Measurements from ENCODE around the gene ADCY3. TPM values are rescaled to one million over a fixed set of nuclear protein-coding genes. Genes with fewer than 3 reads are reported as not detected.

The ADCY3 gene
- total RNA-seq, 1 experiment from 2014 or later, result 71.1 TPM

- no peak for DNase-seq (ENCODE audit: low read depth, low spot score)
- ChIA-PET CTCF (no interaction called here), POLR2A (no interaction called here), RAD21 (ENCODE audit: low non-redundant PET in 1 of 2, low total read pairs in 2 of 2, uncharacterized antibody in 2 of 2, unreplicated experiment in 2 of 2) (no interaction called here)
- TF ChIP-seq ELF1 (IDR thresholded peaks at IDR 0.05; ENCODE audit: borderline replicate concordance, low read depth), result no peak
- no peak for TF ChIP-seq SRF (IDR thresholded peaks at IDR 0.05; ENCODE audit: low read depth)
- TF ChIP-seq POLR2AphosphoS5 (IDR thresholded peaks at IDR 0.05; ENCODE audit: low read depth, low read length), result no peak
- TF ChIP-seq EZH2phosphoT487 (IDR thresholded peaks at IDR 0.05; ENCODE audit: borderline replicate concordance), result no peak
- no peak for TF ChIP-seq ZNF274 (IDR thresholded peaks at IDR 0.05; ENCODE audit: low read depth, low read length)
- no peak for TF ChIP-seq ATF3 (IDR thresholded peaks at IDR 0.05)
- TF ChIP-seq YY1 (IDR thresholded peaks at IDR 0.05; ENCODE audit: extremely low read depth, insufficient replicate concordance, low read depth, low read length), result no peak
- no peak for TF ChIP-seq FOSL1 (IDR thresholded peaks at IDR 0.05; ENCODE audit: low read depth)
- TF ChIP-seq CEBPB (IDR thresholded peaks at IDR 0.05; ENCODE audit: low read depth), result no peak
- TF ChIP-seq REST (IDR thresholded peaks at IDR 0.05; ENCODE audit: low read depth), result no peak
- TF ChIP-seq SIN3A (IDR thresholded peaks at IDR 0.05; ENCODE audit: low read depth), result no peak
- no peak for TF ChIP-seq EZH2 (IDR thresholded peaks at IDR 0.05)
- TF ChIP-seq RAD21 (IDR thresholded peaks at IDR 0.05; ENCODE audit: low read depth), result no peak
- intact Hi-C loops (cut with micrococcal nuclease), result no loop called here
- Histone ChIP-seq H3K36me3 (ENCODE audit: control insufficient read depth in 1 of 2, insufficient read depth in 2 of 2, low read length in 2 of 2) (peaks cover 4 to 29% of the 10 kb centered on the region in 2 experiments; a peak in 3 of 4 replicates), H3K4me2 (ENCODE audit: low read length) (no peak overlapping the region), H3K9me3 (ENCODE audit: control insufficient read depth in 1 of 2, insufficient read depth in 1 of 2, low read depth in 1 of 2, low read length in 2 of 2) (peaks cover 0 to 7% of the 10 kb centered on the region in 2 experiments; a peak in 1 of 4 replicates), H4K20me1 (ENCODE audit: insufficient read depth) (no peaks in the 10 kb centered on the region), H3K27ac (ENCODE audit: low read depth, low read length) (no peak overlapping the region), H3K79me2 (ENCODE audit: insufficient read depth, low read length) (peaks cover 94% of the 10 kb centered on the region), H3K27me3 (ENCODE audit: insufficient read depth, low read length) (no peaks in the 10 kb centered on the region), H3K9ac (ENCODE audit: low read length) (no peak overlapping the region), H2AFZ (ENCODE audit: low read depth, low read length, poor library complexity, severe bottlenecking) (no peak overlapping the region), H3K4me3 (replicated peaks in 1 of 2; ENCODE audit: low read depth in 1 of 2, low read length in 2 of 2) (no peak overlapping the region), H3K4me1 (ENCODE audit: control insufficient read depth in 1 of 2, insufficient read depth in 2 of 2, low read length in 2 of 2) (peaks cover 3 to 5% of the 10 kb centered on the region in 2 experiments; a peak in 2 of 4 replicates), H3K9me2 (ENCODE audit: insufficient read depth) (no peaks in the 10 kb centered on the region)
- ATAC-seq, result no peak
- no TSS peak for BruUV-seq (replicated peaks)
Measured at GRCh38 chr2:24913911-24914310, 6.1 kb downstream of the ADCY3 start.

All from HCT116 (cell line).